ENCODE results near the gene CORT. TPM values are rescaled to one million over a fixed set of nuclear protein-coding genes. Genes with fewer than 3 reads are reported as not detected.

The CORT gene
- total and polyA plus RNA-seq, 2 of the 4 experiments (the other 2 are of a cell fraction) = 0.10 TPM; not detected in 1

GRCh38 chr1:10495952-10496351, 46.1 kb downstream of the CORT start:
- Histone ChIP-seq H3K4ac (ENCODE audit: low read depth, low read length) (no peak overlapping the region), H4K8ac (ENCODE audit: low read depth in 2 of 2, low read length in 2 of 2) (no peak overlapping the region), H2BK20ac (ENCODE audit: low read depth, low read length) (no peak overlapping the region), H2BK120ac (ENCODE audit: low read depth, low read length) (no peak overlapping the region), H3K56ac (ENCODE audit: extremely low read depth, insufficient read depth, low read length) (no peak overlapping the region), H4K5ac (ENCODE audit: low read depth, low read length) (no peak overlapping the region), H3K18ac (ENCODE audit: low read depth, low read length) (no peak overlapping the region), H2BK5ac (ENCODE audit: low read depth, low read length, poor library complexity, severe bottlenecking) (no peak overlapping the region), H3K9me3 (ENCODE audit: control insufficient read depth, insufficient read depth, low read length) (no peaks in the 10 kb centered on the region), H3K4me2 (ENCODE audit: low read depth, low read length) (no peak overlapping the region), H2BK15ac (ENCODE audit: low read depth, low read length) (no peak overlapping the region), H3K9ac (ENCODE audit: low read depth, low read length) (no peak overlapping the region), H2AK9ac (replicated peaks; ENCODE audit: low read depth, low read length, poor library complexity) (no peak overlapping the region), H3K4me3 (ENCODE audit: insufficient read depth, low read depth, low read length) (no peak overlapping the region), H3K27ac (ENCODE audit: insufficient read depth, low read length) (no peak overlapping the region), H3K9me1 (ENCODE audit: insufficient read depth, low read length) (peaks cover 4% of the 10 kb centered on the region), H2AK5ac (ENCODE audit: low read depth, low read length) (no peak overlapping the region), H3K27me3 (ENCODE audit: control insufficient read depth, insufficient read depth, low read length) (no peaks in the 10 kb centered on the region), H3K14ac (replicated peaks; ENCODE audit: low read depth, low read length) (no peak overlapping the region), H3K4me1 (ENCODE audit: control insufficient read depth, insufficient read depth, low read length) (peaks cover 5% of the 10 kb centered on the region), H4K91ac (ENCODE audit: insufficient read depth, low read depth, low read length) (no peak overlapping the region), H3K36me3 (ENCODE audit: control insufficient read depth, insufficient read depth, low read length) (peaks cover 3% of the 10 kb centered on the region; the same call in 1 of the 2 replicates), H4K20me1 (ENCODE audit: insufficient read depth, low read length) (peaks cover 29% of the 10 kb centered on the region), H2AFZ (replicated peaks; ENCODE audit: low read length, poor library complexity) (no peak overlapping the region), H3K23ac (ENCODE audit: low read depth, low read length) (no peak overlapping the region), H3K79me1 (ENCODE audit: low read depth in 1 of 2, low read length in 2 of 2) (peaks cover 27 to 65% of the 10 kb centered on the region in 2 experiments)
- no peak for DNase-seq
- TF ChIP-seq NFE2L2 (IDR thresholded peaks at IDR 0.05; ENCODE audit: low read depth, low read length) (no peak), USF2 (IDR thresholded peaks at IDR 0.05; ENCODE audit: low read depth, low read length) (no peak), MAZ (IDR thresholded peaks at IDR 0.05; ENCODE audit: borderline replicate concordance, low read depth, low read length) (no peak), RCOR1 (IDR thresholded peaks at IDR 0.05; ENCODE audit: insufficient replicate concordance, low read length) (no peak), CEBPB (IDR thresholded peaks at IDR 0.05; ENCODE audit: low read depth, low read length) (no peak)
- TF ChIP-seq, protein P1, sequence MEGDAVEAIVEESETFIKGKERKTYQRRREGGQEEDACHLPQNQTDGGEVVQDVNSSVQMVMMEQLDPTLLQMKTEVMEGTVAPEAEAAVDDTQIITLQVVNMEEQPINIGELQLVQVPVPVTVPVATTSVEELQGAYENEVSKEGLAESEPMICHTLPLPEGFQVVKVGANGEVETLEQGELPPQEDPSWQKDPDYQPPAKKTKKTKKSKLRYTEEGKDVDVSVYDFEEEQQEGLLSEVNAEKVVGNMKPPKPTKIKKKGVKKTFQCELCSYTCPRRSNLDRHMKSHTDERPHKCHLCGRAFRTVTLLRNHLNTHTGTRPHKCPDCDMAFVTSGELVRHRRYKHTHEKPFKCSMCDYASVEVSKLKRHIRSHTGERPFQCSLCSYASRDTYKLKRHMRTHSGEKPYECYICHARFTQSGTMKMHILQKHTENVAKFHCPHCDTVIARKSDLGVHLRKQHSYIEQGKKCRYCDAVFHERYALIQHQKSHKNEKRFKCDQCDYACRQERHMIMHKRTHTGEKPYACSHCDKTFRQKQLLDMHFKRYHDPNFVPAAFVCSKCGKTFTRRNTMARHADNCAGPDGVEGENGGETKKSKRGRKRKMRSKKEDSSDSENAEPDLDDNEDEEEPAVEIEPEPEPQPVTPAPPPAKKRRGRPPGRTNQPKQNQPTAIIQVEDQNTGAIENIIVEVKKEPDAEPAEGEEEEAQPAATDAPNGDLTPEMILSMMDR (conservative IDR thresholded peaks at IDR 0.05; ENCODE audit: low read depth, low read length) = no peak
- 92% methylated on average over 14 of the region's 14 CpGs; no CpG with 5 or more reads in 1 of the 2 experiments for WGBS, 2 experiments (ENCODE audit: extremely low coverage in 2 of 2, insufficient read length in 1 of 2)
- in situ Hi-C loops (cut with MboI; ENCODE audit: low sequenced_read_pairs) (no loop called here), dilution Hi-C loops (cut with HindIII; ENCODE audit: low sequenced_read_pairs, unreplicated experiment) (no loop called here), intact Hi-C loops (cut with micrococcal nuclease) (loop anchor here (2.0 kb wide), 1 partner anchor 57 kb away; no protein-coding TSS in a partner anchor)
- ChIA-PET CTCF (interaction anchor here (4.2 kb wide), 1 partner anchor 11 kb away, joined by 22 read pairs; no protein-coding TSS in a partner anchor), POLR2A (ENCODE audit: unreplicated experiment) (no interaction called here)
- no peak for ATAC-seq (ENCODE audit: low read depth)
- BruUV-seq (replicated peaks) = no TSS peak
